SK-N-SH (cell line): ENCODE results near the gene CAMK4.
"Not testable (repeated sequence)": the region's sequence is repeated elsewhere in the genome, so short reads cannot be mapped to it uniquely, and the experiment has no call there.

ENCODE experiments used
- FOXM1 ChIP-seq: IDR thresholded peaks from 2 replicates; pipeline ENCODE4 v1.4.0; 2012; ENCODE audit warnings: low read depth, mild to moderate bottlenecking
- GABPA ChIP-seq: IDR thresholded peaks from 2 replicates; pipeline ENCODE4 v1.4.0; 2012; ENCODE audit warnings: low read depth, mild to moderate bottlenecking
- MEF2A ChIP-seq: IDR thresholded peaks from 2 replicates; pipeline ENCODE4 v1.4.0; 2012; ENCODE audit warnings: low read depth, borderline replicate concordance
- RAD21 ChIP-seq: IDR thresholded peaks from 2 replicates; pipeline ENCODE4 v1.6.1; 2012; ENCODE audit warnings: mild to moderate bottlenecking, low read length
- RCOR1 ChIP-seq: fragments of 150-350 bp; IDR thresholded peaks from 2 replicates; pipeline ENCODE4 v1.6.1; 2017; ENCODE audit warnings: antibody characterized with exemption, low read length
- REST ChIP-seq: IDR thresholded peaks from 2 replicates; pipeline ENCODE4 v1.6.1; 2012; ENCODE audit warnings: mild to moderate bottlenecking, low read depth, low read length, moderate library complexity
- SIN3A ChIP-seq: IDR thresholded peaks from 2 replicates; pipeline ENCODE4 v1.6.1; 2012; ENCODE audit warnings: low read depth, mild to moderate bottlenecking, low read length, moderate library complexity, borderline replicate concordance
- TAF1 ChIP-seq: IDR thresholded peaks from 2 replicates; pipeline ENCODE4 v1.6.1; 2012; ENCODE audit warnings: low read depth, mild to moderate bottlenecking, low read length, moderate library complexity, borderline replicate concordance
- YY1 ChIP-seq: IDR thresholded peaks from 2 replicates; pipeline ENCODE4 v1.4.0; 2012; ENCODE audit warnings: low read depth, mild to moderate bottlenecking
- TF ChIP-seq, protein P1 (sequence below): fragments of 200-600 bp; sonication (generic); IDR thresholded peaks from 2 replicates; pipeline ENCODE4 v1.6.1; 2017; ENCODE audit warnings: antibody characterized with exemption, mild to moderate bottlenecking, moderate library complexity
- TF ChIP-seq, protein P2 (sequence below): fragments of 150-350 bp; IDR thresholded peaks from 2 replicates; pipeline ENCODE4 v1.6.1; 2016; ENCODE audit warnings: mild to moderate bottlenecking, low read depth, low read length

- TF ChIP-seq REST, YY1, RCOR1, RAD21, TAF1, GABPA, MEF2A, FOXM1, SIN3A: not testable (repeated sequence)
- TF ChIP-seq, protein P1, sequence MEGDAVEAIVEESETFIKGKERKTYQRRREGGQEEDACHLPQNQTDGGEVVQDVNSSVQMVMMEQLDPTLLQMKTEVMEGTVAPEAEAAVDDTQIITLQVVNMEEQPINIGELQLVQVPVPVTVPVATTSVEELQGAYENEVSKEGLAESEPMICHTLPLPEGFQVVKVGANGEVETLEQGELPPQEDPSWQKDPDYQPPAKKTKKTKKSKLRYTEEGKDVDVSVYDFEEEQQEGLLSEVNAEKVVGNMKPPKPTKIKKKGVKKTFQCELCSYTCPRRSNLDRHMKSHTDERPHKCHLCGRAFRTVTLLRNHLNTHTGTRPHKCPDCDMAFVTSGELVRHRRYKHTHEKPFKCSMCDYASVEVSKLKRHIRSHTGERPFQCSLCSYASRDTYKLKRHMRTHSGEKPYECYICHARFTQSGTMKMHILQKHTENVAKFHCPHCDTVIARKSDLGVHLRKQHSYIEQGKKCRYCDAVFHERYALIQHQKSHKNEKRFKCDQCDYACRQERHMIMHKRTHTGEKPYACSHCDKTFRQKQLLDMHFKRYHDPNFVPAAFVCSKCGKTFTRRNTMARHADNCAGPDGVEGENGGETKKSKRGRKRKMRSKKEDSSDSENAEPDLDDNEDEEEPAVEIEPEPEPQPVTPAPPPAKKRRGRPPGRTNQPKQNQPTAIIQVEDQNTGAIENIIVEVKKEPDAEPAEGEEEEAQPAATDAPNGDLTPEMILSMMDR, result not testable (repeated sequence)
- TF ChIP-seq, protein P2, sequence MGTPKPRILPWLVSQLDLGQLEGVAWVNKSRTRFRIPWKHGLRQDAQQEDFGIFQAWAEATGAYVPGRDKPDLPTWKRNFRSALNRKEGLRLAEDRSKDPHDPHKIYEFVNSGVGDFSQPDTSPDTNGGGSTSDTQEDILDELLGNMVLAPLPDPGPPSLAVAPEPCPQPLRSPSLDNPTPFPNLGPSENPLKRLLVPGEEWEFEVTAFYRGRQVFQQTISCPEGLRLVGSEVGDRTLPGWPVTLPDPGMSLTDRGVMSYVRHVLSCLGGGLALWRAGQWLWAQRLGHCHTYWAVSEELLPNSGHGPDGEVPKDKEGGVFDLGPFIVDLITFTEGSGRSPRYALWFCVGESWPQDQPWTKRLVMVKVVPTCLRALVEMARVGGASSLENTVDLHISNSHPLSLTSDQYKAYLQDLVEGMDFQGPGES, result not testable (repeated sequence)
Observed at GRCh38 chr5:111410067-111410466, 185.9 kb downstream of the CAMK4 start.
